ENCODE results near the gene CCDC197. TPM values are rescaled to one million over a fixed set of nuclear protein-coding genes. Genes with fewer than 3 reads are reported as not detected.

CCDC197 gene
- total RNA-seq, 3 donors from 2014 or later: not detected

DNA sequence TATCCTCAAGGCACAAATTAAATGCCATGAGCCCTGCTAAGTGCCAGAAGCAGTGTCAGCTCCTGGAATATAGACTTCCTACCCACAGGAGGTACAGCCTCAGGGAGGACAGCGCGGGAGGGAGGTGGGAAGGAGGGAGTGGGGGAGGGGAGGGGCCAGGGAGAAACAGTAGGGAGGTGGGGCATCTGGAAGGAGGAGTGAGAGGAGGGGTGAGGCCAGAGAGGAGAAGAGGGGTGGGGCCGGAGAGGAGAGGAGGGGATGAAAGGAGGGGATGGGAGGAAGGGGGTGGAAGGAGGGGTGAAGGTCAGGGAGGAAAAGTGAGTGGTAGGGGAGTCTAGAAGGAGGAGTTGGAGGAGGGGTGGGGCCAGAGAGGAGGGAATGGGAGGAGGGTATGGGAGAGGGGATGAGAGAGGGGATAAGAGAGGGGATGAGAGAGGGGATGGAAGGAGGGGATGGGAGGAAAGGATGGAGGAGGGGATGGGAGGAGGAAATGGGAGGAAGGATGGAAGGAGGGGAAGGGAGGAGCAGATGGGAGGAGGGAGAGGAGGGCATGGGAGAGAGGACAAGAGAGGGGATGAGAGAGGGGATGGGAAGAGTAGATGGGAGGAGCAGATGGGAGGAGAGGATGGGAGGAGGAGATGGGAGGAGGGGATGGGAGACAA lies 9.2 kb upstream of the CCDC197 start:
- TF ChIP-seq, protein P1, sequence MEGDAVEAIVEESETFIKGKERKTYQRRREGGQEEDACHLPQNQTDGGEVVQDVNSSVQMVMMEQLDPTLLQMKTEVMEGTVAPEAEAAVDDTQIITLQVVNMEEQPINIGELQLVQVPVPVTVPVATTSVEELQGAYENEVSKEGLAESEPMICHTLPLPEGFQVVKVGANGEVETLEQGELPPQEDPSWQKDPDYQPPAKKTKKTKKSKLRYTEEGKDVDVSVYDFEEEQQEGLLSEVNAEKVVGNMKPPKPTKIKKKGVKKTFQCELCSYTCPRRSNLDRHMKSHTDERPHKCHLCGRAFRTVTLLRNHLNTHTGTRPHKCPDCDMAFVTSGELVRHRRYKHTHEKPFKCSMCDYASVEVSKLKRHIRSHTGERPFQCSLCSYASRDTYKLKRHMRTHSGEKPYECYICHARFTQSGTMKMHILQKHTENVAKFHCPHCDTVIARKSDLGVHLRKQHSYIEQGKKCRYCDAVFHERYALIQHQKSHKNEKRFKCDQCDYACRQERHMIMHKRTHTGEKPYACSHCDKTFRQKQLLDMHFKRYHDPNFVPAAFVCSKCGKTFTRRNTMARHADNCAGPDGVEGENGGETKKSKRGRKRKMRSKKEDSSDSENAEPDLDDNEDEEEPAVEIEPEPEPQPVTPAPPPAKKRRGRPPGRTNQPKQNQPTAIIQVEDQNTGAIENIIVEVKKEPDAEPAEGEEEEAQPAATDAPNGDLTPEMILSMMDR (IDR thresholded peaks at IDR 0.05): no peak
- no peaks in the 10 kb centered on the region for H3K9me3 ChIP-seq
- no peak overlapping the region for H3K4me3 ChIP-seq
- intact Hi-C loops (cut with DNase I, micrococcal nuclease): no loop called here
- ATAC-seq (no peak), DNase-seq (no peak)
- H3K36me3 ChIP-seq (ENCODE audit: low read depth): no peaks in the 10 kb centered on the region
- H3K4me1 ChIP-seq (ENCODE audit: low read depth): no peaks in the 10 kb centered on the region

DNA sequence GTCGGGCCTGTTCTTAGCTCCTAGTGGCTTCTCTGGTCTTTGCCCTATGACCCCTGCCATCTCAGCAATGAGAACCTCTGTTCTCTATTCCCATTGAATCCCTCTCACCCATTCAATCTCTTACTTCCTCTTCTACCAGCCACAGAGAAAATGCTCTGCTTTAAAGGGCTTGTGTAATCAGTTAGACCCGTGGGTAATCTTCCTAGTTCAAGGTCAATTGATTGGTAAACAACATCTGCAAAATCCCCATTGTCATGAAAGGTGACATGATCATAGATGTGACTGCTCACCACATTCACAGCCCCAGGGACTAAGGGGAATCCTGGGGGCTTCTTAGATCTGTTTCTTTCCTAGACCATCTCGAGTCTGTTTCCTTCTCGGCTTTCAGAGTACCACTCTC lies 7.2 kb upstream of the CCDC197 start:
- ATAC-seq: no peak
- Histone ChIP-seq H3K4me1 (ENCODE audit: low read depth) (no peaks in the 10 kb centered on the region), H3K36me3 (ENCODE audit: low read depth) (no peaks in the 10 kb centered on the region), H3K4me3 (no peak overlapping the region), H3K9me3 (no peaks in the 10 kb centered on the region)
- TF ChIP-seq, protein P1 (IDR thresholded peaks at IDR 0.05): no peak
- no peak for DNase-seq
- intact Hi-C loops (cut with DNase I, micrococcal nuclease): no loop called here

DNA sequence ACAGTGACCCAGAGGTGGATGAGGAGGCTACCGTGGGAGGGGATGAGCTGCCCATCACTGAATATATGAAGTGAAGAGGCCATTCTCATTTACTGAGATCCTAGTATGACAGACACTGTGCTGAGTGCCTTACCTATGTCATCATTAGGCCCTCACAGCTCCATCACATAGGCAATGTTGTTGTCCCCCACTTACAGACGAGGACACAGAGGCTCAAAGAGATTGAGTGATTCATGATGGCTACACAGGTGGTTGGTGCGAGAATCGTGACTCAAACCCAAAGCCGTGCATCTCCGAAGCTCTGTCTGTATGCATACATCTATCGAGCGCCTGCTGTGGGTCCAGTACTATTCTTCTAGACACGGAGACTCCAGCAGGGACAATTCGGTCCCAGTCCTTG lies 5.9 kb upstream of the CCDC197 start:
- no peaks in the 10 kb centered on the region for H3K9me3 ChIP-seq
- H3K4me3 ChIP-seq: no peak overlapping the region
- H3K4me1 ChIP-seq (ENCODE audit: low read depth): no peaks in the 10 kb centered on the region
- DNase-seq (no peak), ATAC-seq (no peak)
- H3K36me3 ChIP-seq (ENCODE audit: low read depth): no peaks in the 10 kb centered on the region
- intact Hi-C loops (cut with DNase I, micrococcal nuclease): no loop called here
- TF ChIP-seq, protein P1 (IDR thresholded peaks at IDR 0.05): no peak

DNA sequence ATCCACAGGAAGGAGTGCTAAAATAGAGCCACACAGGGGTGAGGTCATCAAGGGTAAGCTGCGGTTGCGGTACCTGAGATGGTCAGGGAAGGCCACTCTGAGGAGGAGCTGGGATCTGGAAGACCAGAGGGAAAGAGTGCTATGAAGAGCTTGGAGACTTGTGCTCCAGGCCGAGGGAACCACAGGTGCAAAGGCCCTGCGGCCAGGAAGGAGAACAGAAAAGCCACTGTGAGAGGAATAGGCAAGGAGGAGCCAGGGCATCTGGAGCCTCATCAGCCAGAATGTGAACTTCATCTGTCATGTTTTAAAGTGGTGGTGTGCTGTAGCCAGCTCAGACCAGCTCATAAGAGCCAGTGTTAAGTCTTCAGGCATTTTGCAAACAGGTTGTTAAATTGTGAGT lies 5.5 kb upstream of the CCDC197 start:
- Histone ChIP-seq H3K9me3 (no peaks in the 10 kb centered on the region), H3K36me3 (ENCODE audit: low read depth) (no peaks in the 10 kb centered on the region), H3K4me1 (ENCODE audit: low read depth) (no peaks in the 10 kb centered on the region), H3K4me3 (no peak overlapping the region)
- TF ChIP-seq, protein P1 (IDR thresholded peaks at IDR 0.05): no peak
- intact Hi-C loops (cut with DNase I, micrococcal nuclease): no loop called here
- no peak for ATAC-seq
- DNase-seq: no peak

DNA sequence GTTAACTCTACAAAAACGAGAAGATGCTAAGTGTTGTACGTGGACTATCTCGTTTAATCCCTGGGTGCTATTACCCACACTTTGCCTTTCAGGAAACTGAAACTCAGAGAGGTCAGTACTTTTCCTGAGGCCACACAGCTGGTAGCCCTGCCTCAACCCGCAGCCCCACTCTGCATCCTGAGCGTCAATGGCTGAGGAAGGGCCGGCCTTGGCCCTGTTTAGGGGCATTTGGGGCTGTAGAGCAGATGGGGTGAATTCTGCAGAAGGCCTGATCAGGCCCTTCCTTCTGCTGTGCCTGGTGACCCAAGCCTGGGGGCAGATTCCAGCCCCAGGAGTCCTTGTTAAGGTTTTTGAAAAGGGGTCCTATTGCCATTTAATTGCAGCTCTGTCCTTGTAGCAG lies 3.7 kb upstream of the CCDC197 start:
- Histone ChIP-seq H3K36me3 (ENCODE audit: low read depth) (no peaks in the 10 kb centered on the region), H3K9me3 (no peaks in the 10 kb centered on the region), H3K4me3 (no peak overlapping the region), H3K4me1 (ENCODE audit: low read depth) (no peaks in the 10 kb centered on the region)
- DNase-seq (no peak), ATAC-seq (no peak)
- intact Hi-C loops (cut with DNase I, micrococcal nuclease): no loop called here
- TF ChIP-seq, protein P1 (IDR thresholded peaks at IDR 0.05): no peak
